GM15510 (cell line): ENCODE measurements around the gene SH3BP5.
A peak's percentile ranks its signal among the peaks of the same experiment; 100 is the strongest.

Experiments
- POLR2A ChIP-seq: IDR thresholded peaks from 3 replicates; pipeline ENCODE4 v1.6.1; 2011; ENCODE audit warnings: borderline replicate concordance; ENCODE audit not compliant: insufficient read length; ENCODE audit errors: extremely low read depth

Gene SH3BP5

DNA sequence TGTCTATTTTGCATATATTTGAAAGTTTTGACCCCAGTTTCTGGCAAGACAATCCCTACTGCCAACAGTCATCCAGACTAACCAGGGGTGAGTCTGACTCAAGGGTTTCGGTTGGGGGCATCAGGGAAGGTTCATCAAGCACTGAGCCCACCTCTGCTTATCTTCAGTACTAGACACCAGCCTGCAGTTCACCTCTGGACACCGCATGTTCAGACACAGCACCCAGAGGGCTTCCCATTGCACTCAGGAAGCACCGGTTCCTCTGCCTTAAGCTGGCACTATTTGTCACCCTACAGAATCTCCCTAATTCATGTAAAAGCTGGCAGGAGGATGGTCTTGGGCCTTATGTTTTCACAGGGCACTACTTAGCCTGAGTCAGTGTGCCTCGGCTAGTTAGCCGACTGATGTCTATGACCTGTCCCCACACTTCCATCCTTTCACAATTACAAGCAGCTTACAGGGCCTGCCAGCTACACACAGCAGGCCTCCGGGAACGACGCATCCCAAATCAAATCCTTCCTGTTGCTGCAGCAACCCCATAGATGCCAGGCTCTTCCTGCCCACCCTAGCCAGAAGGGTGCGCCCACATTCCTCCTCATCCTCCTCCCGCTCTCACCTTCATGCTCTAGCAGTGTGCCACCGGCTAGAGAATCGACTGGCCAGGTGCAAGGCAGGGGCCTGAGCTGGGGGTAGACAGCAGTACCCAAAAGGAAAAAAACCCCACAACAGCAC, 52.5 kb downstream of the SH3BP5 start:
- no peak for TF ChIP-seq POLR2A

DNA sequence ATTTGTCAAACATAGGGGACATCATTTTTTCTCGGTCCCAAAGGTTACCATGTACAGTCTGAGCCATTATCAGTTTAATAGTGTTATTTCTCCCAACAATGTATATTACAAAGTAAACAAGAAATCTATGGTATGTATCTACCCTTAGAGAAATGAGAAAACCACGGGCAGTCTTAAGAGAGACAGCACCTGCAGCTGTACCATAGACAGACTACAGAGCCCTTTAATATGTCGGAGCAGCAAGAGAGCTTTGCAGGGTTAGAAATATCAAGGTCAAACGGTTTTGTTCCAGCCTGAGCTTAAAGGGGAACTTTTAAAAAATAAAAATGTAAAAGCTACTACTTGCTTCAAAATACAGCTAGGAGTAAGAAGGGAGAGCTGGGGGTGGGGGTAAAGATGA, 53.2 kb downstream of the SH3BP5 start:
- TF ChIP-seq POLR2A = no peak

DNA sequence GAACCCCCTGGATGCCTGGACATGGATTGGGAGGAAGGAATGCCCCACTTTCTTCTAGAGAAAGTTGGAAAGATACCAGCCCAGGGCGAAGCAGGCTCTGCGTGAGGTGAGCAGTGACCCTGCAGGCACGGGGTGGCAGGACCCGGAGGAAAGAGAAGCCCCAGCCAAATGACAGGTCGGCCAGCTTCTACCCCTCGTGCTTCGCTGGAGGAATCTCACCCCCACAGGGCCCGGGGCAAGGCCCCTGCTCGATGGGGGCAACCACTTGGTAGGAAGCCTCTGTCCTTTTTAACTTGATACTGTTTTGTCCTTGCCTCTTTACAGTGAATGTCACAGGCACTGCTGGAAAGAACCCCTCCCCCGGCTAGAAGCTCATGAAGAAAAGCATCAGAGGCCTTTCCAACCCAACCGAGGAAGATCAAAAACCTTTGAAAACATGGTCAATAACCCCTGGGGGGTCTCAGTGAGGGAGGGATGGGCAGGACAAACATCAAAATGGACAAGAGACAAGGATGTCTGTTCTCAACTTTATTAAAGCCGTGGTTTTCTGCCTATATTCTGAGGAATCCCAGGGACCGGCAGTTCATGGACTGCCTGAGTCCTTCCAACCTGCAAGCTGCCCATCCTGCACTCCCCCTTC, 54.4 kb downstream of the SH3BP5 start:
- no peak for TF ChIP-seq POLR2A

DNA sequence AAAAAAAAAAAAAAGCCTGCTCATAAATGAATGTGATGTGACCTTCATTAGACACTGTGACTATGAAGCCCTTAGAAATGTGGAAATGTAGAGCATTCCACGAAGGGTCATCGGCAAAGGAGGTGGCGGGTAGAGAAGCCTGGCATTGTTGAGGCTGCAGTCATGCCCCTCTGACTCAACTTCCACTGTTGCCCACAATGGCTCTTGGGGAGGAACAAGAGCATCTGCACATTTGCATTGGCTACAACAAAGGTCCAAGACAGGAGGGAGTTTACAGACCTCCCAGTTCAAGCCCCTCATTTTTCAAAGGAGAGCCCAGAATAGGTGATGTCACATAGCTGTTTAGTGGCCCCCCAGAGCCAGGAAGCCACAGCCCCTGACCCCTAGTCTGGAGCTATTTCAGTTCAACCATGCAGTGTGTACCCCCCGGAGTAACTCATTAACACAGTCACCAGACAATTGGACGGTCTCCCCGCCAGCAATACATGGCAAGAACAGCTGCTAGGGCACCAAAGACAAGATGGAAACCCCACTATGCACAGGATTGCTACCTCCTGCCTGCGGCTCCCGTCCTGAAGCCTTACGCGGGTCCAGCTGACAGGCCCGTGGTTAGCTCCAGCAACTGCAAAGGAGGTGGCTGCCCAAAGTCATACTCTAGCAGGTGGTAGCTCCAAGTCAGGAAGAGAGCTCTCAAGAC, 56.2 kb downstream of the SH3BP5 start:
- no peak for TF ChIP-seq POLR2A

DNA sequence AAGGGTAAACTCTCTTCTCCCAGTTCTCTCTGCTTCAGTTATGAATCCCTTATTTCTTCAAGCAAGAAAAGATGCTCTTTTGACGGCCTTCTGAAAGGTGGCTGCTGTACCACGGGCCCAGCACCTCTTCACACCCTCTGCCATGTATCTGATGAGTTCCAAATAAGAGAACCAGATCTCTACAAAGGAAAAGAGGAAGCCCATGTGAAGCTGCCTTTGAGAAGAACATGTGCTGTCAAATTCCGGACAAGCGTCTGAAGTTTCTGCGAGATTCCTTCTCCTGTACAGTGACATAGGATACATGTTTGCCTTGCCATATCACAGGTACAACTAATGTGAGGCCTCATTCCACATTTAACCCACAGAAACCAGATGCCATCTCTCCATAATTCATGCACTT, 59.2 kb downstream of the SH3BP5 start:
- no peak for TF ChIP-seq POLR2A

DNA sequence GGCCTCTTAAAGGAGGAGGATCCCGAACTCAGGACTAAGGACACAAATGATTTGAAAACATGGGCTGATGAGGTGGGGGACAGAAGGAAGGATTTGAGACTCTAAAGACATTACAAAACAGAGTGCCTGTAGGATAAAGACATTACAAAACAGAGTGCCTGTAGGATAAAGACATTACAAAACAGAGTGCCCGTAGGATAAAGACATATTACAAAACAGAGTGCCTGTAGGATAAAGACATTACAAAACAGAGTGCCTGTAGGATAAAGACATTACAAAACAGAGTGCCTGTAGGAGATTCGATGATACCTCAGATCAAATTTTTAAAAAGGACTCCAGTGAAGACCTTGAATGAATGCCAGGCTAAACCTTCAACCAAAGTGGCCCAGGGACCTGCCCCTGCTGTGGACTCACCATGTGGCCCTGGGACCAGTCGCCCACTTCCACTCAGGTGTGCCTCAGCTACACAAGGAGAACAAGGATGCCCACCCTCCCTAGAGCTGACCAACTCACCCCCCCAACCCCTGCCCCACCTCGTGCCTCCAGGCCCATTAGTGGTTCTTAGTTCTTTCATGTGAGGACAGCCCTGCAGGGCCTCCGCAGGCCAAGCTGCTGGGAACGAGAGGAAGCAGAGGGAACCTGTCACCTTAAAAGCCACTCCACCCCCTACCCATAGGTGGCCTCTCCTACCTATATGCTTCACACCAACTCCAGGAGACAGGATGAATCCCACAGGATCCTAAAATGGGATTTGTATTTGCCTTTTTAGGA, 59.8 kb downstream of the SH3BP5 start:
- TF ChIP-seq POLR2A = no peak

DNA sequence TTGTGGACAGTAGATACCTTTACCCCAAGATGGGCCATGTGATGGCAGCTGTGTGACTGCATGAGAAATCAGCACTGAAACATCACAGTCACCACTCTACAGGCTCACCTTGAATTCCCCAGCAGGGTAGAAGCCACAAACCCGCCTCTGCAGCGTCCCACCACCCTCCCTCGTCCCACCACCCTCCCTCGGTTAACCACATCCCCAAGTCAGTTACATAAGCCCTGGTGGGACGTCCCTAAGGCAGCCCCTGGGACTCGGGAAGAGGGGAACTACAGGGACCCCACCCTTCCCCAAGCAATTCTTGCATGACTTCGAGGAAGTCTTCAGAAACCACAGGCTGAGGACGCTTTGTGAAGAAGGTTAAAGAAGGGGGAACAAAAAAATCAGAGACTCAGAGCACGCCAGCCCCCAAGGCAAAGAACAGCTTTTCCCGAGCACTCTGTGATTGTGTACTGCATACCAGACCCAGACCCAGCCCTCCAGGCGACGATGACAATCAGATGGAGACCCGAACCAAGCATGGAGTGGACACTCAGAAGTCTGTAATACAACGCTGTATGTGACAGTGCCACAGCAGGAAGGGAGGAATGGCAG, 60.5 kb downstream of the SH3BP5 start:
- TF ChIP-seq POLR2A = no peak

DNA sequence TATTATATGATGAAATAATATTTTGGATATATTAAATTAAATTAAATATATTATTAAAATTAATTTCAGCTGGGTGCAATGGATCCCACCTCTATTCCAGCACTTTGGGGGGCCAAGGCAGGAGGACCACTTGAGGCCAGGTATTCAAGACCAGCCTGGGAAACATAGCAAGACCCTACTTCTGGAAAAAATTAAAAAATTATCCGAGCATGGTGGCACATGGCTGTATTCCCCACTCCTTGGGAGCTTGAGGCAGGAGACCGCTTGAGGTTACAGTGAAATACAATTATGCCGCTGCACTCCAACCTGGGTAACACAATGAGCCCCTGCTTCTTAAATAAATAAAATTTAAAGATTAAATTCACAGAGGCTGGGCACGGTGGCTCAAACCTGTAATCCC, 61.4 kb downstream of the SH3BP5 start:
- no peak for TF ChIP-seq POLR2A

DNA sequence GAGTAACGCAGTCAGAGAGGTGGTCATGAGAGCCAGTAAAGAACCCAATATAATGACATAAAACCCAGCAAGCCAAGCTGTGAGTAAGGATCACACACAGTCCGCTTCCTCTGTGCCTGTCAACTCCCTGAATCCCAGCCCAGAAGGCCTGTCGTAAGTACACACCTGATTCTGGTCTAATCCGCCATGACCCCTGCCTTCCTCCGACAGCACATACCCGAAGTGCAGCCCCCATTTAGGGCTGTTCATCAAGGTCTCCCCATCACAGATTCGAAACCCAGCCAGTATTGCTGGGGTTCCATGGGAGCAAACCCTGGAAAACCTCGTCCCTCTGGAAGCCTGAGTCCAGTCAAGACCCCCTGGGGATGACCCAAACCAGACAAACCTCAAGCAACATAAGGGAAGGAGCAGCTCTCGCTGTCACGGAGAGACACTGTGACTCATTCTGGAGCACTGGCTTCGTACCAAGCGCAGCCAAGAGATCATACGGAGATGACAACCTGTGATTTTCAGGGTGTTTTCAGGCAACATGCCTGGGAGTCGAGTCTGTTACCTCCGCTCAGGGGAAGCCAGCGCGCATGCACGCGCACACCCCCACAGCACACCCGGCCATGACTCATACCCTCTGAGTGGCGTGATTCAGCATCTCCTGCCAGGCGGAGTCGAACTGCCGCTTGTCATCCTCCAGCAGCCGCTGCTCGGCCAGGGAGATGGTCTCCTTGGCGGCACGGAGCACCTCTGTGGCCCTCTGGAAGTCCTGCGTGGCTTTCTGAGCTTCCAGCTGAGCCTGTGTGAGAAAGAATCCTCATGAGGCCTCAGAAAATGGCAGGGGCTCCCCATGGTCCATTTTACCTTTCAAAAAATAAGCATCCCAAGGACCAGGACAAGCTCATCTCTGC, 63.0 kb downstream of the SH3BP5 start:
- TF ChIP-seq POLR2A = peak; percentile 62

DNA sequence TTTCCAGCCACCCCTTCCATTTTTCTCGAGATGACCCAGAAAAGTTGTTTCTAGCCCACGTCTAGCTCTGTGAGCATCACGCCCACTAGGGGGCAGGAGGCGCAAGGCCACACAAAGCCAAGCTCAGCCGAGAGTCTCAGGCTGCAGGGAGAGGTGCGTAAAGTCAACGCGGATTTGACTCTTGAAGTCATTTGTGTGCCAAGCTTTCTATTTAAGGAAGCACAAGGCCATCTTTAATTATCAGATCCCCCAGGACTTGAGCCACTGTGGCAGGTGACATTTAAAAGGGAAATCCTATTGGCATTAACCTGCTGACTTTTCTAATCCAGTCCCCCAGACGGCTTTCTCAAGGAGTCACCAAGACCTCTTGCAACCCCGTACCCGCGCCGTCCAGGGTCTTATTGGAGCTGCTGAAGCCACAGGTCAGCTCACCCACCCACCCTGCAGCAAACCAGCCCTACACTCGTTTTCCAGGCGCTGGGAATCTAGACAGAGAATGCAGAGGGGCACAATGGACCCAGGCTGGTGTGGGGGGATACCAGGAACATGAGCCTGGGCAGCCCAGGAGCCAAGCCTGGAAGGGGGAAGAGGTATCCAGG, 64.3 kb downstream of the SH3BP5 start:
- TF ChIP-seq POLR2A = no peak

DNA sequence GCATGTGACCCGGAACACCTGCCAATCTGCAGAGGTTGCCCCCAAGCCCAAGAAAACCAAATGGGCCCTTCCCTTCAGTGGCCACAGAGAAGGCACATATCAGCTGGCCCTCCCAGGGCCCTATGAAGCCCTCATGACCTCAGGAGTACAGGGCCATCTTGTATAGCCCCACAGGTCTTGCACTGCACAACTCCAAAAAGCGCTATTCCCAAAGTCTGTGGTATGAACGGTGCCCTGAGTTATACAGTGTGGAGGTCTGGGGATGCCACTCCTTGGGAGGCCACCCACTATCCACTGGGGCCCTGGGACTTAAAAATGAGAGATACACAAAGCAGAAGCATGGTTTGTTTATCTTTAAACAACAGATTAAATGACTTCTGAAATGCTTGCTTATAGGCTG, 64.9 kb downstream of the SH3BP5 start:
- no peak for TF ChIP-seq POLR2A

DNA sequence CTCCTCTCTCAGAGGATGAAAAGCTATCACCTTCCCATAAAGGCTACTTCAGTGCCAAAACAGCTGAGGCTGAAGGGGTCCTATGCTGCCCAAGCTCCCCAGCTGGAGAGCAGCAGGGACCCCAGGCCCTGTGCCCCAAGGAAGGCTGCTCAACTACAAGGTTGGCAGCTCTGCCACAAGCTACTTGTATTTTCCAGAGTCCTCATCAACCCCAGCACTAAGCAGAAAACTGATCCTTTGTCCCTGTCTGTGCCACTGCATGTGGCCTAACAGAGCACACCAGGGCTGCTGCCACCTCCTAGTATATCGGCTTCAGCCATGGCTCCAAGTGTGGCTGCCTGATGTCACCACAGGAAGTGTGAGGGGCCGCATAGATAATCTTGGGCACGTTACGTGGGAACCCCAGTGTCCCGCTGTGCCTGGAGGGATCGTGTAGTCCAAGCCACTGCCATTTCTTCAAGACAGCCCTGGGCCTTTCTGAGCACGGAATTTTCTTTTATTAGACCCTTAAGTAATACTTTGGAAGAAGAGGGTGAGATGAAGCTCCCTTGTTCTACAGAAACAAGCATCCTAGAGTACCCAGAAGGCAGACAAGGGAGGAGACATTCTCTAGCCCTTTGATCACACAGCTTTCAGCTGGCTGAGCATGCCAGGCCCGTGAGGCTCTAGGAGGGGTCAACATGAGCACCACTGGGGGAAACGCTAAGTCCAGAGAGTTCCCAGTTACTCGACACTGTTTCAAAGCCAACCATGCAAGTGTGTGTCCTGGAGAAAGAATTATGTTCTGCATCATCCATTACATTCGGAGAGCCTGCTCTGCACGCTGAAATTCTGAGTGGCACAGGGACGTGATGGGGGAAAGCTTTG, 65.6 kb downstream of the SH3BP5 start:
- TF ChIP-seq POLR2A = no peak
